ENCODE data around the gene TMEM82.

TMEM82 gene

DNA sequence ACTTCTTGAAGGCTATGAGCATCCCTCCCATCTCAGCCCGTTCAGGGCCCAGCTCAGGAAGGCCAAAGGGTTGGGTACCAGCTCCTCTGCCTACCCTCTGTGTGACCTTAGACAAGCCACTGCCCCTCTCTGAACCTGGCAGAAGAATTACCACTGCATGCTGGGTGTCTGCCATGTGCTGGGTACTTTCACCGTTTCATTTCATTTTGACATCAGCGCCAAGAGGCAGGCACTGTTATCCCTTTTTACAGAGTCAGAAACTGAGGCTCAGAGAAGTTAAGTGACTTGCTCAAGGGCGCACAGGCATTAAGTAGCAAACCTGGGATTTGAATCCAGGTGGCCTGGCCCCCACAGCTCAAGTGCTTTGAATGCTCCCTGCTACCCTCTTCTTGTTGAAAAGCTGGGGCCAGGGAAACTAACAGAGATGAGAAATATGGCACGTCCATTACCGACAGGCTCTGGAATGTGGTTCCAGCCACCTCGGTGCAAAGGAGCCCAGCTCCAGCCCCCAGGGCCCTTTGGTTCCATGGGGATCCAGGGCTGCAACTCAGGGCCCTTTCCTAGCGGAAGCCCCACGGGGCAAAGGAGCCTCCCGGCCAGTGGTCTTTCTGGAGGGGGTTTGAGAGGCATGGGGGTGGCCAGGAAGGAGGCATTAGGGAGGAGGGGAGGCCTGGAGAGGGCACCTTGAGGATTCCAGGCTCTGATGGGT, 6.5 kb downstream of the TMEM82 start:
- TF ChIP-seq FOXM1 (IDR thresholded peaks at IDR 0.05; ENCODE audit: borderline replicate concordance, low read depth) (no peak), TEAD4 (IDR thresholded peaks at IDR 0.05) (no peak), YY1 (IDR thresholded peaks at IDR 0.05; ENCODE audit: low read depth) (no peak), TAF1 (IDR thresholded peaks at IDR 0.05; ENCODE audit: low read depth) (no peak), TCF12 (IDR thresholded peaks at IDR 0.05; ENCODE audit: low read depth) (no peak), ZBTB7A (IDR thresholded peaks at IDR 0.05; ENCODE audit: low read depth) (no peak), EGR1 (IDR thresholded peaks at IDR 0.05) (no peak), CREB1 (IDR thresholded peaks at IDR 0.05; ENCODE audit: low read depth) (no peak), NFIC (IDR thresholded peaks at IDR 0.05) (no peak)
- TF ChIP-seq, protein P1, sequence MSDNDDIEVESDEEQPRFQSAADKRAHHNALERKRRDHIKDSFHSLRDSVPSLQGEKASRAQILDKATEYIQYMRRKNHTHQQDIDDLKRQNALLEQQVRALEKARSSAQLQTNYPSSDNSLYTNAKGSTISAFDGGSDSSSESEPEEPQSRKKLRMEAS (IDR thresholded peaks at IDR 0.05), result no peak
- TF ChIP-seq, protein P2, sequence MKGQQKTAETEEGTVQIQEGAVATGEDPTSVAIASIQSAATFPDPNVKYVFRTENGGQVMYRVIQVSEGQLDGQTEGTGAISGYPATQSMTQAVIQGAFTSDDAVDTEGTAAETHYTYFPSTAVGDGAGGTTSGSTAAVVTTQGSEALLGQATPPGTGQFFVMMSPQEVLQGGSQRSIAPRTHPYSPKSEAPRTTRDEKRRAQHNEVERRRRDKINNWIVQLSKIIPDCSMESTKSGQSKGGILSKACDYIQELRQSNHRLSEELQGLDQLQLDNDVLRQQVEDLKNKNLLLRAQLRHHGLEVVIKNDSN (IDR thresholded peaks at IDR 0.05), result no peak

DNA sequence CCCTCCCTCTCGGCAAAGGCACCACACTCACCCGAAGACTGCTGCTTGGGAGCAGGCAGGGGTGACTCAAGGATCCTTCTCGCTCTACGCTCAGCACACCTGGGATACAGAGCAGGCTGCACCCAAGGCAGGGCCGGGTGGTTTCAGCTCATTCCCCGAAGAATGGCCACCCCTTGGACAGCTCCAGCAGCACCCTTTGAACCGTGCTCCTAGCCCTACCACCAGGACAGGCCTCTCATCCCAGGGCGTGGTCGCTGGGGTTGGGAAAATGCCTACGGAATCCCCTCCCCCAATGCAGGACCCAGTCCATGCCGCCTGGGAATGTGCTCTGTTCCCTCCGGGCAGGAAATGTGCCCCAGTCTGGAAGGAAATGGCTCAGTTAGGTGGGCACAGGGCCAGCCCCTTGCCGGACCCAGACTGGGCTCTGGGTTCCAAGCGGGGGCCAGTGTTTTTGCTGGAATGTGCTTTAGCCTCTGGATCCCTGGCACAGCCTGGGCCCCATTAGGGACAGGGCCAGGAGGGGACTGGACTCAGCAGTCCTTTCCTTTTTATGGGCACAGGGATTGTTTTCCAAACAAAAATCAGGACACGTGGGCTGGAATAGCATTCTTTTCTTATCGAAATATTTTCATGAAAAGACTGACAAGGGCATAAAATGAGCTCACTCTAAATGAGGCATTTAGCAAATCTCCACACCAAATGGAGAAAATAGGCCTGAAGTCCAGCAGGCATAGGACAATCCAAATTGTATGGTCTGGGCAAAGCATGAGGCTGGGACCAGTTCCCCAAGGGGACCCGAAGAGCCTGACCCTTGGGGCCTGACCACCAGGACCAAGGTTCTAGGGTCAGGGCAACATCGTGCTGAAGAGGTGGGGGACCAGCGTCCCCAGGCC, 7.3 kb downstream of the TMEM82 start:
- TF ChIP-seq CREB1 (IDR thresholded peaks at IDR 0.05; ENCODE audit: low read depth) (no peak), NFIC (IDR thresholded peaks at IDR 0.05) (no peak), YY1 (IDR thresholded peaks at IDR 0.05; ENCODE audit: low read depth) (no peak), RAD21 (IDR thresholded peaks at IDR 0.05; ENCODE audit: low read depth) (no peak), TEAD4 (IDR thresholded peaks at IDR 0.05) (no peak), TAF1 (IDR thresholded peaks at IDR 0.05; ENCODE audit: low read depth) (no peak), EGR1 (IDR thresholded peaks at IDR 0.05) (no peak)
- TF ChIP-seq, protein P3, sequence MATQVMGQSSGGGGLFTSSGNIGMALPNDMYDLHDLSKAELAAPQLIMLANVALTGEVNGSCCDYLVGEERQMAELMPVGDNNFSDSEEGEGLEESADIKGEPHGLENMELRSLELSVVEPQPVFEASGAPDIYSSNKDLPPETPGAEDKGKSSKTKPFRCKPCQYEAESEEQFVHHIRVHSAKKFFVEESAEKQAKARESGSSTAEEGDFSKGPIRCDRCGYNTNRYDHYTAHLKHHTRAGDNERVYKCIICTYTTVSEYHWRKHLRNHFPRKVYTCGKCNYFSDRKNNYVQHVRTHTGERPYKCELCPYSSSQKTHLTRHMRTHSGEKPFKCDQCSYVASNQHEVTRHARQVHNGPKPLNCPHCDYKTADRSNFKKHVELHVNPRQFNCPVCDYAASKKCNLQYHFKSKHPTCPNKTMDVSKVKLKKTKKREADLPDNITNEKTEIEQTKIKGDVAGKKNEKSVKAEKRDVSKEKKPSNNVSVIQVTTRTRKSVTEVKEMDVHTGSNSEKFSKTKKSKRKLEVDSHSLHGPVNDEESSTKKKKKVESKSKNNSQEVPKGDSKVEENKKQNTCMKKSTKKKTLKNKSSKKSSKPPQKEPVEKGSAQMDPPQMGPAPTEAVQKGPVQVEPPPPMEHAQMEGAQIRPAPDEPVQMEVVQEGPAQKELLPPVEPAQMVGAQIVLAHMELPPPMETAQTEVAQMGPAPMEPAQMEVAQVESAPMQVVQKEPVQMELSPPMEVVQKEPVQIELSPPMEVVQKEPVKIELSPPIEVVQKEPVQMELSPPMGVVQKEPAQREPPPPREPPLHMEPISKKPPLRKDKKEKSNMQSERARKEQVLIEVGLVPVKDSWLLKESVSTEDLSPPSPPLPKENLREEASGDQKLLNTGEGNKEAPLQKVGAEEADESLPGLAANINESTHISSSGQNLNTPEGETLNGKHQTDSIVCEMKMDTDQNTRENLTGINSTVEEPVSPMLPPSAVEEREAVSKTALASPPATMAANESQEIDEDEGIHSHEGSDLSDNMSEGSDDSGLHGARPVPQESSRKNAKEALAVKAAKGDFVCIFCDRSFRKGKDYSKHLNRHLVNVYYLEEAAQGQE (IDR thresholded peaks at IDR 0.05; ENCODE audit: low read depth), result no peak

DNA sequence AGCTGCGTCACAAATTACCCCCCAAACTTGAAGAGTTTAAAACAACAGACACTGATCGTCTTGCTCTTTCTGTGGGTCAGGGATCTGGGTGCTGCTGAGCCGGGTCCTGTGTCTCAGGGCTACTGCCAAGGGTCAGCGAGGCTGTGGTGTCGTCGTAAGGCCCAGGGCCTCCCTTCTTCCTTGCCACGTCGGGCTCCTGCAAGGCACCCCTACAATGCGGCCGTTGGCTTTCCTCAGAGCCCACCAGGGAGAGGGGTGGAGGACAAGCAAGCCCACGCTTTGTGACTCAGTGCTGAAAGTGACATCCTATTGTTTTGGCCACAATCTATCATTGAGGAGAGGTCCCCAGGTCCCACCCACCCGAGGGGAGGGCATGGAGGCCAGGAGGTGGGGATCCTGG, 8.6 kb downstream of the TMEM82 start:
- TF ChIP-seq, protein P2 (IDR thresholded peaks at IDR 0.05), result no peak
- no peak for TF ChIP-seq YY1 (IDR thresholded peaks at IDR 0.05; ENCODE audit: low read depth)
- no peak for TF ChIP-seq NFIC (IDR thresholded peaks at IDR 0.05)
- TF ChIP-seq, protein P3 (IDR thresholded peaks at IDR 0.05; ENCODE audit: low read depth), result no peak
- no peak for TF ChIP-seq ZBTB7A (IDR thresholded peaks at IDR 0.05; ENCODE audit: low read depth)
- TF ChIP-seq EP300 (IDR thresholded peaks at IDR 0.05; ENCODE audit: borderline replicate concordance), result no peak

DNA sequence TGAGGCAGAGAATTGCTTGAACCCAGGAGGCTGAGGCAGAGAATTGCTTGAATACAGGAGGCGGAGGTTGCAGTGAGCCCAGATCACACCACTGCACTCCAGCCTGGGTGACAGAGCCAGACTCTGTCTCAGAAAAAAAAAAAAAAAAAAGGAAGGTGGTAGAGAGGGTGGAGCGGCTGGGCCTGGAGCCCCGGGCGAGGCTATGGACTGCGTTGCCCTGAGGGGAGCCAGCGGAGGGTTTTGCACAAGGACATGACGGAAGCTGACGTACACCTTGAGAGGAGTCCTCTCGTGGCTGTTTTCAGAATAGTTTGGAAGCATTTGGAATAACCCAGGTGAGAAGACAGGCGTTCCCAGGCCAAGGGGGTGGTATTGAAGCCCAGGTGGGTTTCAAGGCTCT, 9.4 kb downstream of the TMEM82 start:
- TF ChIP-seq YY1 (IDR thresholded peaks at IDR 0.05; ENCODE audit: low read depth) (no peak), TAF1 (IDR thresholded peaks at IDR 0.05; ENCODE audit: low read depth) (no peak), ZBTB7A (IDR thresholded peaks at IDR 0.05; ENCODE audit: low read depth) (no peak)

DNA sequence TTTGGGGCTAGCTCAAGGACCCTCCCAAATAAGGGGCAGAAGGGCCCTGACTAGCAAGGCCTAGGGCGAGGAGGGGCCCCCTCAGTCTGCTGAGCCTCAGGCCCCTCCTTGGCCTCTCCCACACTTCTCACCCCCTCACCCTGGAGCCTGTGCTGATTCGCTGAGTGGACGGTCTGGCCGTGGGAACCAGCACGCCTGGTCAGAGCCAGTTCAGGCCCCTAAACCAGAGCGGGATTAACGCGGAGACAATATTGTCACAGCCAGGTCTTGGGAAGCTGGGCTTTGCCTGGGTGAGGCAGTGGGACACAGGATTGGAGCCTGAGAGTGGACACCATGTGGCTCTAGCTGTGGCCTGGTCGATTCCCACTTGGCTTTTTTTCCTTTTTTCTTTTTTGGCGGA, 11.5 kb downstream of the TMEM82 start:
- TF ChIP-seq CEBPB (IDR thresholded peaks at IDR 0.05) (no peak), ZBTB7A (IDR thresholded peaks at IDR 0.05; ENCODE audit: low read depth) (no peak), TCF12 (IDR thresholded peaks at IDR 0.05; ENCODE audit: low read depth) (no peak), FOXM1 (IDR thresholded peaks at IDR 0.05; ENCODE audit: borderline replicate concordance, low read depth) (no peak), YY1 (IDR thresholded peaks at IDR 0.05; ENCODE audit: low read depth) (no peak), RAD21 (IDR thresholded peaks at IDR 0.05; ENCODE audit: low read depth) (no peak), CREB1 (IDR thresholded peaks at IDR 0.05; ENCODE audit: low read depth) (no peak), NFIC (IDR thresholded peaks at IDR 0.05) (no peak), TAF1 (IDR thresholded peaks at IDR 0.05; ENCODE audit: low read depth) (no peak)
- TF ChIP-seq, protein P1 (IDR thresholded peaks at IDR 0.05), result no peak
- TF ChIP-seq, protein P3 (IDR thresholded peaks at IDR 0.05; ENCODE audit: low read depth), result no peak
